Endothelial cell of umbilical vein (primary cell): ENCODE measurements around the gene PIP4K2C. TPM values are rescaled to one million over a fixed set of nuclear protein-coding genes. Genes with fewer than 3 reads are reported as not detected.
A peak's percentile ranks its signal among the peaks of the same experiment; 100 is the strongest.

Experiments used
- BruUV-seq: library from RNA; stranded (reverse); fragments of 400-500 nt; replicated peaks from 2 replicates; lab custom pipeline; 2021; lab: Mats Ljungman, UMichigan
- CTCF ChIA-PET: fragments of 300-600, 350-600 bp; sonication (Branson Sonifier 250); formaldehyde crosslinking; loops from one replicate; lab custom pipeline; 2021; ENCODE audit warnings: antibody characterized with exemption, inconsistent platforms; lab: Charles Lee
- POLR2A ChIA-PET: fragments of 300-600, 350-600 bp; sonication (Branson Sonifier 250); formaldehyde crosslinking; loops from one replicate; lab custom pipeline; 2021; ENCODE audit warnings: antibody characterized with exemption, inconsistent platforms; lab: Charles Lee
- DNase-seq: peaks from one replicate; pipeline ENCODE4 v3.0.0-alpha.2; 2011; ENCODE audit warnings: low read depth, low spot score
- FAIRE-seq: peaks from 2 replicates; lab custom pipeline; 2011; peaks lifted over from hg19 to GRCh38; lab: Jason Lieb, UNC
- H2AFZ ChIP-seq: 2 replicates; pipeline ENCODE4 v1.6.0; 2012; ENCODE audit warnings: low read depth, low read length, control low read depth, inconsistent platforms
- H3K27ac ChIP-seq: 2 replicates; pipeline ENCODE4 v1.5.1; 2011; ENCODE audit warnings: low read depth, mild to moderate bottlenecking, control low read depth, low read length, moderate library complexity; ENCODE audit not compliant: insufficient read depth
- H3K27me3 ChIP-seq, 2 experiments: 2 replicates each; pipeline versions ENCODE4 v1.6.0 to v1.6.1; 2011; ENCODE audit warnings: low read length in 2 of 2, mixed read lengths in 1 of 2; ENCODE audit not compliant: control insufficient read depth in 2 of 2, insufficient read depth in 2 of 2
- H3K36me3 ChIP-seq, 2 experiments: 2 replicates in 1 of 2; 3 replicates in 1 of 2; pipeline ENCODE4 v1.5.1; 2011; ENCODE audit warnings: low read length in 2 of 2, mild to moderate bottlenecking in 1 of 2, moderate library complexity in 1 of 2; ENCODE audit not compliant: control insufficient read depth in 2 of 2, insufficient read depth in 2 of 2; ENCODE audit errors: extremely low read depth in 1 of 2
- H3K4me1 ChIP-seq: 3 replicates; pipeline ENCODE4 v1.5.1; 2011; ENCODE audit warnings: mild to moderate bottlenecking, low read length; ENCODE audit not compliant: control insufficient read depth, insufficient read depth; ENCODE audit errors: extremely low read depth
- H3K4me2 ChIP-seq: 2 replicates; pipeline ENCODE4 v1.6.1; 2011; ENCODE audit warnings: low read length, control low read depth, mixed read lengths; ENCODE audit not compliant: insufficient read depth
- H3K4me3 ChIP-seq, 3 experiments: fragments of 200-600 bp in 1 of 3; sonication (generic), shearing (Covaris generic) in 1 of 3; replicated peaks in 1 of 3; 2 replicates each; pipeline ENCODE4 v1.5.1; 2011 to 2016; ENCODE audit warnings: control low read depth in 3 of 3, low read length in 3 of 3, mild to moderate bottlenecking in 2 of 3, inconsistent platforms in 1 of 3, low read depth in 1 of 3, moderate library complexity in 1 of 3; ENCODE audit not compliant: insufficient read depth in 1 of 3
- H3K79me2 ChIP-seq: 2 replicates; pipeline ENCODE4 v1.6.0; 2012; ENCODE audit warnings: low read length, inconsistent platforms; ENCODE audit not compliant: control insufficient read depth, insufficient read depth
- H3K9ac ChIP-seq: replicated peaks from 2 replicates; pipeline ENCODE3; 2011; ENCODE audit warnings: low read length, control low read depth; ENCODE audit not compliant: insufficient read depth; ENCODE audit errors: extremely low read depth
- H3K9me1 ChIP-seq: replicated peaks from 3 replicates; pipeline ENCODE4 v1.6.0; 2011; ENCODE audit warnings: mild to moderate bottlenecking, low read length; ENCODE audit not compliant: control insufficient read depth, insufficient read depth; ENCODE audit errors: extremely low read depth
- H3K9me3 ChIP-seq: replicated peaks from 2 replicates; pipeline ENCODE4 v1.5.1; 2012; ENCODE audit warnings: low read length, inconsistent platforms; ENCODE audit not compliant: control insufficient read depth, insufficient read depth
- H4K20me1 ChIP-seq: replicated peaks from 2 replicates; pipeline ENCODE3; 2011; ENCODE audit warnings: mild to moderate bottlenecking, low read length; ENCODE audit not compliant: control insufficient read depth, insufficient read depth; ENCODE audit errors: extremely low read depth
- EZH2 ChIP-seq: IDR thresholded peaks from 2 replicates; pipeline ENCODE4 v1.6.1; 2012; ENCODE audit warnings: borderline replicate concordance, low read depth, mild to moderate bottlenecking, moderate library complexity, low read length, inconsistent platforms; ENCODE audit not compliant: severe bottlenecking
- FOS ChIP-seq: IDR thresholded peaks from 2 replicates; pipeline ENCODE4 v1.6.1; 2011; ENCODE audit warnings: mild to moderate bottlenecking, low read length, moderate library complexity, borderline replicate concordance; ENCODE audit not compliant: insufficient read depth
- GATA2 ChIP-seq: IDR thresholded peaks from 2 replicates; pipeline ENCODE4 v1.7.0; 2011; ENCODE audit warnings: low read depth, mild to moderate bottlenecking, moderate library complexity, mixed read lengths, low read length; ENCODE audit not compliant: insufficient read length, insufficient read depth
- JUN ChIP-seq: IDR thresholded peaks from 2 replicates; pipeline ENCODE4 v1.6.1; 2011; ENCODE audit warnings: borderline replicate concordance, low read depth; ENCODE audit not compliant: insufficient read length, insufficient read depth
- MYC ChIP-seq: IDR thresholded peaks from one replicate; pipeline ENCODE4 v1.6.1; 2011; ENCODE audit warnings: mild to moderate bottlenecking, low read depth, low read length
- POLR2A ChIP-seq: IDR thresholded peaks from 2 replicates; pipeline ENCODE4 v1.6.1; 2012; ENCODE audit warnings: low read depth, mild to moderate bottlenecking, control low read depth, low read length
- POLR2AphosphoS5 ChIP-seq: IDR thresholded peaks from 2 replicates; pipeline ENCODE4 v1.6.1; 2012; ENCODE audit warnings: low read depth, mild to moderate bottlenecking, control low read depth, low read length, moderate library complexity; ENCODE audit not compliant: insufficient read depth
- dilution Hi-C: fragments of 300-500 bp; cut with MboI; formaldehyde crosslinking; loops from one replicate; pipeline ENCODE4 v1.15.0; 2019; ENCODE audit warnings: low sequenced_read_pairs; ENCODE audit not compliant: extremely low pct_ligation_motif_present
- intact Hi-C: fragments of 100-400 bp; cut with micrococcal nuclease; formaldehyde crosslinking; loops from one replicate; pipeline ENCODE4 v1.10.0; 2022
- polyA plus RNA-seq, 4 experiments: library from polyadenylated mRNA; depleted of rRNA in 3 of 4; stranded (reverse) in 3 of 4; unstranded in 1 of 4; fragments of >200 nt; gene quantifications; 2 replicates each; pipeline versions ENCODE4 v1.2.1 to v1.2.3, GENCODE V29; 2011 to 2012; ENCODE audit warnings: missing spikeins in 1 of 4
- total RNA-seq: library from RNA; stranded (reverse); gene quantifications from 2 replicates; pipeline ENCODE4 v1.2.3, GENCODE V29; 2021
- TF ChIP-seq, protein P1 (sequence below): IDR thresholded peaks from 2 replicates; pipeline ENCODE4 v1.6.1; 2011; ENCODE audit not compliant: insufficient read depth, insufficient read length
- TF ChIP-seq, protein P2 (sequence below), 2 donors: IDR thresholded peaks; 1 replicate in 1 of 2; 2 replicates in 1 of 2; pipeline ENCODE4 v1.5.1; 2011; ENCODE audit warnings: low read length in 2 of 2, mild to moderate bottlenecking in 2 of 2, moderate library complexity in 2 of 2, control low read depth in 1 of 2, inconsistent platforms in 1 of 2, low read depth in 1 of 2; ENCODE audit not compliant: insufficient read depth in 1 of 2; ENCODE audit errors: extremely low read depth in 1 of 2

The PIP4K2C gene
- total and polyA plus RNA-seq, 2 donors (not counting 3 experiments of a cell fraction or from before 2014, with no cell fraction given) = 10.5 to 11.5 TPM

DNA sequence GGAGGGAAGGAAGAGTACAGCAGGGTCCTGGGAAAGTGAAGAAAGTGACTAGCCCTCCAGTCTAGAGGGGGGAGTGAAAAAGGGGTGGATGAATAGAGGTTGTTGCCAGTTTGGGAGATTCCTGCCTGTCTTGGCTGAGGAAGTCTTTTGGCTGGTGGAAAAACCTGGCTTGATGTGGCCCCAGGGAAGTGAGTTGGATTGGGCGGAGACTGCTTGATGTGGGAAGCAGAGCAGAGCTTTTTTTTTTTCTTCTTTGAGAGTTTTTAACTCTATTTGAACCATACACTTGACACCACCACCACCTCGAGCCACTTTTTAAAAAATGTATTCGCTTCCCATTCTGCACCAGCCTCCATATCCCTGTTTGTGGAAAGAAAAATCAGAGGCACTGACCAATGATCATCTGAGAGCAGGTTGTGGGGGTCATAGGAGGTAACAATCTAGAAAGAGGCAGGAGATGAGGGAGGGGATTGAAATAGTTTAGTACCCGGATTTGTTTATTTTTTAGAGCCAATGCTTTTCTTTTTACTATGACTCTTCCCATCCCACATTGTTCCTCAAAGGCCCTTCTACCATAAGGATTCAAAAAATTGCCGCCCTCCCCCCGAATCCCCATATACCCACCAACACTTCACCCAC lies 12.9 kb downstream of the PIP4K2C start:
- H3K9me3 ChIP-seq = no peaks in the 10 kb centered on the region
- H3K4me2 ChIP-seq = peak overlapping the region; percentile 37
- POLR2A ChIA-PET = no interaction called here
- peaks cover 0 to 4% of the 10 kb centered on the region in 2 experiments for H3K27me3 ChIP-seq
- H3K4me1 ChIP-seq = peaks cover 6% of the 10 kb centered on the region
- peak overlapping the region; percentile 94 for H2AFZ ChIP-seq
- H4K20me1 ChIP-seq = no peaks in the 10 kb centered on the region
- H3K4me3 ChIP-seq = peak overlapping the region; percentile 0 to 72 (median 22)
- peak; percentile 21 for FAIRE-seq
- CTCF ChIA-PET = interaction anchor here (6.8 kb wide), 1 partner anchor 21 kb away, joined by 44 read pairs; no protein-coding TSS in a partner anchor
- no peak overlapping the region for H3K27ac ChIP-seq
- no peaks in the 10 kb centered on the region for H3K9me1 ChIP-seq
- no peaks in the 10 kb centered on the region for H3K79me2 ChIP-seq
- dilution Hi-C loops (no loop called here), intact Hi-C loops (loop anchor here (1.0 kb wide), 1 partner anchor 13 kb away; the partner anchor contains the start of gene PIP4K2C)
- peaks cover 0 to 1% of the 10 kb centered on the region in 2 experiments for H3K36me3 ChIP-seq
- TF ChIP-seq FOS (no peak), GATA2 (no peak), POLR2AphosphoS5 (no peak), JUN (no peak), POLR2A (no peak), EZH2 (no peak), MYC (no peak)
- TF ChIP-seq, protein P1, sequence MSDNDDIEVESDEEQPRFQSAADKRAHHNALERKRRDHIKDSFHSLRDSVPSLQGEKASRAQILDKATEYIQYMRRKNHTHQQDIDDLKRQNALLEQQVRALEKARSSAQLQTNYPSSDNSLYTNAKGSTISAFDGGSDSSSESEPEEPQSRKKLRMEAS = no peak
- TF ChIP-seq, protein P2, sequence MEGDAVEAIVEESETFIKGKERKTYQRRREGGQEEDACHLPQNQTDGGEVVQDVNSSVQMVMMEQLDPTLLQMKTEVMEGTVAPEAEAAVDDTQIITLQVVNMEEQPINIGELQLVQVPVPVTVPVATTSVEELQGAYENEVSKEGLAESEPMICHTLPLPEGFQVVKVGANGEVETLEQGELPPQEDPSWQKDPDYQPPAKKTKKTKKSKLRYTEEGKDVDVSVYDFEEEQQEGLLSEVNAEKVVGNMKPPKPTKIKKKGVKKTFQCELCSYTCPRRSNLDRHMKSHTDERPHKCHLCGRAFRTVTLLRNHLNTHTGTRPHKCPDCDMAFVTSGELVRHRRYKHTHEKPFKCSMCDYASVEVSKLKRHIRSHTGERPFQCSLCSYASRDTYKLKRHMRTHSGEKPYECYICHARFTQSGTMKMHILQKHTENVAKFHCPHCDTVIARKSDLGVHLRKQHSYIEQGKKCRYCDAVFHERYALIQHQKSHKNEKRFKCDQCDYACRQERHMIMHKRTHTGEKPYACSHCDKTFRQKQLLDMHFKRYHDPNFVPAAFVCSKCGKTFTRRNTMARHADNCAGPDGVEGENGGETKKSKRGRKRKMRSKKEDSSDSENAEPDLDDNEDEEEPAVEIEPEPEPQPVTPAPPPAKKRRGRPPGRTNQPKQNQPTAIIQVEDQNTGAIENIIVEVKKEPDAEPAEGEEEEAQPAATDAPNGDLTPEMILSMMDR (IDR thresholded peaks at IDR 0.05; ENCODE audit: extremely low read depth in 1 of 2, insufficient read depth in 1 of 2, low read depth in 1 of 2, low read length in 2 of 2) = no peak
- peak overlapping the region; percentile 79 for H3K9ac ChIP-seq
- no TSS peak for BruUV-seq
- no peak for DNase-seq
